ENCODE data around the gene FAM162B.
"Not testable (repeated sequence)": the region's sequence is repeated elsewhere in the genome, so short reads cannot be mapped to it uniquely, and the experiment has no call there.

Gene FAM162B

DNA sequence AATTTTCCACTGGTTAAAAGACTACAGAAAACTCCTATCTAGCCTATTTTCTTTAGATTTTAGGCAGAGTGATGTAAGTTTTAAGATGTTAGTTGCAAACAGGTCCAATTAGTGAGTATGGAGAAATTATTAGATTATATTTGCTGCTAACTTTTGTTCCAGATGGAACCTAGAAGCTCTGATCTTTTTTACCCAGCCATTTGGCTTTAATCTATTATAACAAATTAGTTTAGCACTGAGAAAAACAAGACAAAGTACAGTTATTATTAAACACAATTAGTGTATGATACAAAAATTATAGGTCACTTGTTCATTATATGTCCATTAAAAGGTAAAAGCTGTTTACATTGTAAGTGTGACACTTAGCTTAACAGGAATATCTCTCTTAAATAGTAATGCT, 2.5 kb downstream of the FAM162B start:
- TF ChIP-seq, protein P1, sequence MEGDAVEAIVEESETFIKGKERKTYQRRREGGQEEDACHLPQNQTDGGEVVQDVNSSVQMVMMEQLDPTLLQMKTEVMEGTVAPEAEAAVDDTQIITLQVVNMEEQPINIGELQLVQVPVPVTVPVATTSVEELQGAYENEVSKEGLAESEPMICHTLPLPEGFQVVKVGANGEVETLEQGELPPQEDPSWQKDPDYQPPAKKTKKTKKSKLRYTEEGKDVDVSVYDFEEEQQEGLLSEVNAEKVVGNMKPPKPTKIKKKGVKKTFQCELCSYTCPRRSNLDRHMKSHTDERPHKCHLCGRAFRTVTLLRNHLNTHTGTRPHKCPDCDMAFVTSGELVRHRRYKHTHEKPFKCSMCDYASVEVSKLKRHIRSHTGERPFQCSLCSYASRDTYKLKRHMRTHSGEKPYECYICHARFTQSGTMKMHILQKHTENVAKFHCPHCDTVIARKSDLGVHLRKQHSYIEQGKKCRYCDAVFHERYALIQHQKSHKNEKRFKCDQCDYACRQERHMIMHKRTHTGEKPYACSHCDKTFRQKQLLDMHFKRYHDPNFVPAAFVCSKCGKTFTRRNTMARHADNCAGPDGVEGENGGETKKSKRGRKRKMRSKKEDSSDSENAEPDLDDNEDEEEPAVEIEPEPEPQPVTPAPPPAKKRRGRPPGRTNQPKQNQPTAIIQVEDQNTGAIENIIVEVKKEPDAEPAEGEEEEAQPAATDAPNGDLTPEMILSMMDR (conservative IDR thresholded peaks at IDR 0.05): no peak
- no peak for TF ChIP-seq ZFX (IDR thresholded peaks at IDR 0.05)
- no peak overlapping the region for H3K27ac ChIP-seq

DNA sequence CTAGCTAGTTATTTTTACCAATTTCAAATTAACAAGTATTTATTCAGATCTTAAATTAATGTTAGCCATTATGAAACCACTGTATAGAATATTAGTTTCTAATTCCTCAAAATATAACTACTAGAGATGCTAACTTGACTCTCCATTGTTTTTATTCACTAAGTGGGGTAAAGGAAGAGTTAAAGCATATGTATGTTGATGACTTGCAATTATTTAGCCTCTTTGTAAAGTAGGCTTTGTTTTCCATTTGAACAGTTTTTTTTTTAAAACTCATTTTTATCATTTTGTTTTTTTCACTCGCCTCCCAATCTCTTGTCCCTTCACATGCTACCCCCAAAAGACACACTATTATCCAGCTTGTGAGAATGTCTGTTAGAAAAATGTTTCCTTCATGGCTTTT, 3.3 kb downstream of the FAM162B start:
- H3K27ac ChIP-seq: no peak overlapping the region
- no peak for TF ChIP-seq ZFX (IDR thresholded peaks at IDR 0.05)
- TF ChIP-seq, protein P1 (conservative IDR thresholded peaks at IDR 0.05): no peak

DNA sequence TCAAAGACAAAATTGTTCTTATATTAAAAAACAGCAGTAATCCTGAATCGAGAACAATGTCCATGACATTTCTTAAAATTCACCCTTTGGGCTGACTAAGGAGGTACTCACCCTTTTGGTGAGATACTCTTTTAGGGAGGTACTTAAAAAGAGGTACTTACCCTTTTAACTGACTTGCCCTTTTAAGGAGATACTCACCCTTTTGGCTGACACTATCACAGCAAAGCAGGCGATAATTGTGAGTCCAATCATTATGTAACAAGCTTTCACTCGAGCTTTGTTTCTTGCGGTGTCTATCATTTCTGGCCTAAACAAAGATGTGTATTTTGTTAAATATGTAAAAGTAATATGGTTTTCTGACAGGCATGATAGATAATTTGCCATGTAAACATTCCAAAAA, 3.7 kb downstream of the FAM162B start:
- TF ChIP-seq, protein P1 (conservative IDR thresholded peaks at IDR 0.05): no peak
- TF ChIP-seq ZFX (IDR thresholded peaks at IDR 0.05): no peak
- no peak overlapping the region for H3K27ac ChIP-seq

DNA sequence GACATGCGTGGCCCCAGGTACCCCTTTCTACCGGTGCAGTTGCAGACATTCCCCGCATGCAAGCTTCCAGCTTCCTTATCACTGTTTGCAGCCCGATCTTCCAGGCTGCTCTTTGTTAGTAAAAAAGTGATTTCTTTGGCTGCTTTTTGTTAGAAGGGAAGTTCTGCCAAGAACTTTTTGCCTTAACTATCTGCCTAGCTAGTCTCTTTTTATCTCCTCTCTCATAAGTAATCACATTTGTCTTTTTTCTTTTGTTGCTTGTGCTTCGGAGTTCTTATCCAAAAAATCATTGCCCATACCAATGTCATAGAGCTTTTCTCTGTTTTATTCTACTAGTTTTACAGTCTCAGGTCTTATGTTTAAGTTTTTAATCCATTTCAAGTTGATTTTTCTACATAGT, 20.3 kb downstream of the FAM162B start:
- TF ChIP-seq, protein P1 (conservative IDR thresholded peaks at IDR 0.05): no peak
- no peak for TF ChIP-seq ZFX (IDR thresholded peaks at IDR 0.05)
- H3K27ac ChIP-seq: no peak overlapping the region

DNA sequence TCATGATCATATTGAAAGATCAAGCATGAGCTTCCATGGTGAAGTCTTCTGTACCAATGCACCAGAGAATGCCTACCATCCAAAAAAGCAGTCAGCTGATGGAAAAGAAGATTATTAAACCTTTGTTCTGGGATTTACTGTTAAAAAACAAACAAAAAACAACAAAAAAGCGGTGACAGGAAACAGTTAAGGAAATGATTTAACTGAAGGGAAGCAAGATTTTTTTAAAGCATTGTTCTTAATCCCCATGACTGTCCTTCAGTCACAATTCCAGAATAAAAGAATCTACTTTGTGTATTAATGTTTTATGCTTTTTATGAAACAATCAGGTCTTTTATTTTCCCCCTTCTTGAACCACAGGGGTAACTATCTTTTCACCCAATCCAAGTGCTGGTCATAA, 23.9 kb downstream of the FAM162B start:
- no peak for TF ChIP-seq ZFX (IDR thresholded peaks at IDR 0.05)
- TF ChIP-seq, protein P1 (conservative IDR thresholded peaks at IDR 0.05): no peak

DNA sequence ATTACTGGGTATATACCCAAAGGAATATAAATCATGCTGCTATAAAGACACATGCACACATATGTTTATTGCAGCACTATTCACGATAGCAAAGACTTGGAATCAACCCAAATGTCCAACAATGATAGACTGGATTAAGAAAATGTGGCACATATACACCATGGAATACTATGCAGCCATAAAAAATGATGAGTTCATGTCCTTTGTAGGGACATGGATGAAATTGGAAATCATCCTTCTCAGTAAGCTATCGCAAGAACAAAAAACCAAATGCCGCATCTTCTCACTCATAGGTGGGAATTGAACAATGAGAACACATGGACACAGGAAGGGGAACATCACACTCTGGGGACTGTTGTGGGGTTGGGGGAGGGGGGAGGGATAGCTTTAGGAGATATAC, 25.0 kb downstream of the FAM162B start:
- not testable (repeated sequence) for H3K27ac ChIP-seq

More for the DNA sequence above, 23.9 kb downstream of the FAM162B start:
- H3K27ac ChIP-seq: no peak overlapping the region

DNA sequence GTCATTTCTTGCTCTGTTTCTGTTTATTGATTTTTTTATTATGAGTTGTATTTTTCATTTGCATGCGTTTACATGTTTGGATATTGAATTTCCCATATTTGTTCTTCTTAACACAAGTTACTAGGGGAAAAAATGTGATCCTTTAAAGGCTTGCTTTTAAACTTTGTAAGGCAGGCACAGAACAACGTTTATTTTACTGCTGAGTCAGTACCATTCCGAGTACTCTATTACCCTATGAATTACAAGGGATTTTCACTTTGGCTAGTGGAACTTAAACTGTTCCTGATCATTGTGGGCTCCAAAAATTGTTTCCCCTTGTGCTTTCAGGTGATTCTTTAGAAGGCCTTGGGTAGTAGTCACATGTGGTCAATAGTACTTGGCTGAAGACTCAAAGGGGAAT, 28.5 kb downstream of the FAM162B start:
- H3K27ac ChIP-seq: no peak overlapping the region
- TF ChIP-seq, protein P1 (conservative IDR thresholded peaks at IDR 0.05): no peak
- TF ChIP-seq ZFX (IDR thresholded peaks at IDR 0.05): no peak

DNA sequence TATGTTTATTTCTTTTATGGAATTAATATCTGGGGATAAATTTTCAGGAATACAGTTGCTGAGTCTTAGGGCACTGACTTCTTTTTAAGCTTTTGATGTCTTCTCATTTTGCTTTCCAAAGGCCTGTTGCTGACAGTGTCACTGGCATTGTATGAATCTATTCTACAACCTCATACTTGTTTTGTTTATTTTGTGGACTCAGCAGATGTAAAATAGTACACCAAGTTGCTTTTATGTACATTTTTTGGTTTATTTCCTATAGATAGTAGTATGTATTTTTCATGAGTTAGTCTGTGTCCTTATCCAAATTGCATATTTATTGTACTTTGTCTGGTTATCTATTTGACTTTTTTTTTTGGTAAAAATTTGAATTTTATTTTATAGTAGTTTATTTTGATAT, 35.0 kb downstream of the FAM162B start:
- TF ChIP-seq ZFX (IDR thresholded peaks at IDR 0.05): no peak
- TF ChIP-seq, protein P1 (conservative IDR thresholded peaks at IDR 0.05): no peak
- H3K27ac ChIP-seq: no peak overlapping the region

Data from C4-2B (cell line).